Left ventricle myocardium inferior (tissue), 1 donor: Measurements from ENCODE around the gene NDST1. TPM values are rescaled to one million over a fixed set of nuclear protein-coding genes. Genes with fewer than 3 reads are reported as not detected.
A peak's percentile ranks its signal among the peaks of the same experiment; 100 is the strongest.

Source experiments
- DNase-seq: peaks from one replicate; pipeline ENCODE4 v3.0.0-alpha.2; 2020
- H3K27ac ChIP-seq: fragments of 200-600 bp; replicated peaks from 2 replicates; pipeline ENCODE4 v1.8.0; 2021
- H3K27me3 ChIP-seq: fragments of 200-600 bp; 2 replicates; pipeline ENCODE4 v1.8.0; 2021; ENCODE audit warnings: low read depth
- H3K36me3 ChIP-seq: fragments of 200-600 bp; 2 replicates; pipeline ENCODE4 v1.8.0; 2021
- H3K4me1 ChIP-seq: fragments of 200-600 bp; 2 replicates; pipeline ENCODE4 v1.8.0; 2021
- H3K4me3 ChIP-seq: fragments of 200-600 bp; 2 replicates; pipeline ENCODE4 v1.8.0; 2021; ENCODE audit warnings: mild to moderate bottlenecking, moderate library complexity
- H3K9me3 ChIP-seq: fragments of 200-600 bp; replicated peaks from 2 replicates; pipeline ENCODE4 v1.8.0; 2021
- intact Hi-C: fragments of 100-400 bp; cut with micrococcal nuclease; formaldehyde crosslinking; loops from one replicate; pipeline ENCODE4 v1.11.0; 2022
- total RNA-seq: library from RNA; stranded (reverse); fragmentation: NEBNext Ultra II Directional; extraction: Animal tissue kit (Norgen Biotek cat#: 25700); gene quantifications from one replicate; pipeline ENCODE4 v1.2.1, GENCODE V29; 2021
- TF ChIP-seq, protein P1 (sequence below): fragments of 200-600 bp; IDR thresholded peaks from 2 replicates; pipeline ENCODE4 v1.8.0; 2021; ENCODE audit warnings: antibody characterized with exemption, mild to moderate bottlenecking, borderline replicate concordance
- donor health status: DM: no; HTN: yes; CAD: no; lungs with severe emphysema.

The NDST1 gene
- total RNA-seq, 1 donor from 2014 or later, result 58.9 TPM

DNA sequence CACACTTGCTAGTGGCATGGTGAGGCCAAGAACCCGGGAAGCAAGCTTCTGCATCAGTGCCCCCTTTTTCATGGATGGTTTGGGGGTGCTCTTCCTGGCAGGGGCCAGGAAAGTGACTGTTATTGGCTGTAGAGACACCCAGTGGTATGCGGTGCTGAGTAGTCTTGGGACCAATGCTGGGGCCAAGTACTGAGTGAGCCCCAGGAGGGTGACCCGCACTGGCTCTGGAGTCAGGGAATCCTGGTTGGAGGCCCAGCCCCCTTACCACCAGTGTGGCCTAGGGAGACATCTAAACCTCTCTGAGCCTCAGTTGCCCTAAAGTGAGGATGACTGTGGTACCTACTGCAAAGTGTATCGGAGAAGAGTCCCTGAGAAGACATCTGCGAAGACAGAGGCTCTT, 91.3 kb downstream of the NDST1 start:
- Histone ChIP-seq H3K27me3 (no peaks in the 10 kb centered on the region), H3K4me3 (no peak overlapping the region), H3K9me3 (no peaks in the 10 kb centered on the region), H3K27ac (peak overlapping the region; percentile 90), H3K36me3 (no peaks in the 10 kb centered on the region), H3K4me1 (peaks cover 98% of the 10 kb centered on the region)
- no peak for DNase-seq
- TF ChIP-seq, protein P1, sequence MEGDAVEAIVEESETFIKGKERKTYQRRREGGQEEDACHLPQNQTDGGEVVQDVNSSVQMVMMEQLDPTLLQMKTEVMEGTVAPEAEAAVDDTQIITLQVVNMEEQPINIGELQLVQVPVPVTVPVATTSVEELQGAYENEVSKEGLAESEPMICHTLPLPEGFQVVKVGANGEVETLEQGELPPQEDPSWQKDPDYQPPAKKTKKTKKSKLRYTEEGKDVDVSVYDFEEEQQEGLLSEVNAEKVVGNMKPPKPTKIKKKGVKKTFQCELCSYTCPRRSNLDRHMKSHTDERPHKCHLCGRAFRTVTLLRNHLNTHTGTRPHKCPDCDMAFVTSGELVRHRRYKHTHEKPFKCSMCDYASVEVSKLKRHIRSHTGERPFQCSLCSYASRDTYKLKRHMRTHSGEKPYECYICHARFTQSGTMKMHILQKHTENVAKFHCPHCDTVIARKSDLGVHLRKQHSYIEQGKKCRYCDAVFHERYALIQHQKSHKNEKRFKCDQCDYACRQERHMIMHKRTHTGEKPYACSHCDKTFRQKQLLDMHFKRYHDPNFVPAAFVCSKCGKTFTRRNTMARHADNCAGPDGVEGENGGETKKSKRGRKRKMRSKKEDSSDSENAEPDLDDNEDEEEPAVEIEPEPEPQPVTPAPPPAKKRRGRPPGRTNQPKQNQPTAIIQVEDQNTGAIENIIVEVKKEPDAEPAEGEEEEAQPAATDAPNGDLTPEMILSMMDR, result no peak
- intact Hi-C loops, result no loop called here

DNA sequence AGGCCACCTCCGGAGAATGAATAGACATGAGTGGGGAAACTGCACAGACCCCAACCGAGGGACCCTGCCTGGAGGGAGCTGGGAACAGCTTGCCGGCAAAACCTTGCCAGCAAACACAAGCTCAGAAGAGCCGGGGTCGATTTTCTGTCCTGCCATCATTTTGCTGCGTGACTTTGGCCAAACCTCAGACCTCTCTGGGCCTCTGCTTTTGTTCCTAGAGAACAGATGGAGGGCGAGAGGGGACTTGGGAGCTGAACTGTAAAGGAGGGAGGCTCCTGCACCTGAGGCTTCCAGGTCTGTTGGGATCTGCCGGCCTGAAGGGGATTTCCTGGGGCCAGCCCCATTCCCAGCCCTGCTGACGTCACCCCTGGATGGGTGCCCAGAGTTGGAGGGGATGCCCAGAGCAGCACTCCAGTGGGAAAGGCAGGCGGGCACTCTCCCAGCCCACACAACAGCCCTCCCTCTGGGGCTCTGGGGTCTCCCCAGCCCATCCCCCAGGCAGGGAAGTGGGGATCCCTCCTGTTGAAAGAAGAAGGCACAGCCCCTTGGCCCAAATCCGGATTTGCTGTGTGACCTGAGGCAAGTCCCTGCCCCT, 92.1 kb downstream of the NDST1 start:
- Histone ChIP-seq H3K27me3 (no peaks in the 10 kb centered on the region), H3K4me1 (peaks cover 98% of the 10 kb centered on the region), H3K4me3 (no peak overlapping the region), H3K36me3 (no peaks in the 10 kb centered on the region), H3K27ac (peak overlapping the region; percentile 90), H3K9me3 (no peaks in the 10 kb centered on the region)
- TF ChIP-seq, protein P1, result no peak
- intact Hi-C loops, result no loop called here
- peak; percentile 85 for DNase-seq

DNA sequence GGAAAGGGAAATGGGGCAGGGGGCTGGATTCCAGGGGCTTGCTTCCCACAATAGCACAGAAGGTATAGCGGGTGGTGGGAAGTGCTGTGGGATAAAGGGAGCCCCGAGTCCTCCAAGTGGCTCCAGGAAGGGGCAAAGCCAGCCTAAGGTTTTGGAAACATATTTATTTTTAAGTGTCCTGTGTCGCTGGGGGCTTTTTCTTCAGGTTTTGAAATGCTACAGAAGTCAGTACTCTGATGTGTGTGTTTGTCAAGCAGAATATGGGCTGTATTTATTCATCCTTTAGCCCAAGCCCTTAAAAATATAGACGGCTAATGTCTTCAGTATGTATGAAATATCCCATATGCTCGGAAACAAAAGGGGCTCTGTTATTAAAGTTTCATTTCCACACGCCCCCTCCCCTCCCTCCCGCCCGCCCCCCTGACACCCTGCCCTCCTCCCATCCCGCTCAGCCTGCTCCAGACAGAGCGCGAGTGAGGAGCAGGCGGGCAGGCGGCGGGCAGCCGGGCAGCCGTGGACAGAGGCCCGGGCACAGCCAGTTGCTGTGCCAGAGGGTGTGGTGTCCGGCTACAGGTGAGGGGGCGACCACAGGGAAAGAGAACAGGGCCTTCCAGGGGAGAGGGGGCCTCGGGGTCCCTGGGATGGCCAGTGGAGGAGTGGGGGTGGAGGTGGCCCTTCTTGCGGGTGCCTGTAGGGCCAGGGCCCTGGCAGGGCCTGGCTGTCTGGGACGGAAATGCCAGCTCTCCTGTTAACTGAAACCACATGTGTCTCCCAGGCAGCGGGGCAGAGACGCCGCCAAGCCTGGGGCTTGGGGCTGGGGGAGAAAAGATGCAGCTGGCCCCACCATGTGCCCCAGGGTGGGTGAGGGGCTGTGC, 92.9 kb downstream of the NDST1 start:
- Histone ChIP-seq H3K9me3 (no peaks in the 10 kb centered on the region), H3K4me3 (peak overlapping the region; percentile 25), H3K27ac (peak overlapping the region; percentile 90), H3K4me1 (peaks cover 98% of the 10 kb centered on the region), H3K27me3 (no peaks in the 10 kb centered on the region), H3K36me3 (no peaks in the 10 kb centered on the region)
- DNase-seq, result peak; percentile 13
- intact Hi-C loops, result no loop called here
- TF ChIP-seq, protein P1, result no peak

DNA sequence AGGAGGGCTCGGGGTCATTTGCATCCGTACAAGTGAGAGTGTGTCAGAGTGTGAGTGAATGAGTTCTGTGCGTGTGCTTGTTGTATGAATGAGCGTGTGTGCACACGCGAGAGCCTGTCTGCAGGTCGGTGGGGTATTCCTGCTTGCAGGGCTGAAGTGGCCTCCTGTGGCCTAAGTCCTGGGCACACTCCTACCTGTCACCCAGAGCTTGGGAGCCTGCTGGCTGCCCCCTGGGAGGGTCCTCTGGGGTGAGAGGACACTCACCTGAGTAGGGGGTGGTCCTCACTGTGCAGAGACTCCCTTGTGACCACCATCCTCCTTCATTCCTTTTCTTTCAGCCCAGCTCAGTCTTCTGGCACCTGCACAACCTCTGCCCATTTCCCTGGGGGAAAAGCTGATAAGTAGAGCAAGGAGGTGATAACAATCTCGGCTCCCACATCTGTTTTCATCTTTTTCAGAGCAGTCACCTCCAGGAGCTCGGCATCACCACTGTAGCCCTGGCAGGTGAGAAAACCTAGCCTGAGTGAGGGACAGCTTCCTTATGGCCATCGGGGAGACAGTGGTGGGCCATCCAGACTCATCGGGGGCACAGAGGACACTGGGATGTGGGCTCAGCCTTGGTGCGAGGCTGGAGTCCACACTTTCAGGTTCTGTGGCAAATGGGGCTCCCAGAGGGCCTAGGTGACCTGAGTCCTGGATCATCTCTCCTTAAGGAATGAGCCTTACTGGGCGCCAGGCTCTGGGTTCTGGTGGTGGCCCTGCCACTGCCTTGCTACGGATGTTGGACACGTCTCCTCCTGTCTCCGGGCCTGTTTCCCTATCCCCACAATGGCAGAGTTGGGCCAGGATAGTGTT, 93.8 kb downstream of the NDST1 start:
- peak; percentile 13 for DNase-seq
- H3K4me3 ChIP-seq, result peak overlapping the region; percentile 25
- peaks cover 98% of the 10 kb centered on the region for H3K4me1 ChIP-seq
- intact Hi-C loops, result no loop called here
- H3K27ac ChIP-seq, result peak overlapping the region; percentile 90
- H3K27me3 ChIP-seq, result no peaks in the 10 kb centered on the region
- H3K9me3 ChIP-seq, result no peaks in the 10 kb centered on the region
- H3K36me3 ChIP-seq, result no peaks in the 10 kb centered on the region
- TF ChIP-seq, protein P1, result no peak

DNA sequence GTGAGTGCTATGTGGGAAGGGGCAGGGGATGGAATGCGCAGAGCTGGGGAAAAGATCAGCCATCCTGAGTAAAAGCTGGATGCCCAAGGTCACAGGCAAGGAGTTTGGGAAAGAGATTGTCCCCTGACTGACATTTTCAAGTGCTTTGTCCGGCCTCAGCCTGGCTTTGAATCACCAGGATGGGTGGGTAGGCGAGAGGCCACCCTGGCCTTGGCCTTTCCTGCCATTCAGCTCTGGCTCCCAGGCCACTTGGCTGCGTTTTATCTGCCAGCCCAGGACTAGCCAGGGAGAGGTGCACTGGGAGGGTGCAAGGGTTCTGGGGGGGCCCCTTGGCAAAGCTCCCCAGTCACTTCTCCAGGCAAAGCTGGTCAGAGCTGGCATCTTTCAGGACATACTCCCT, 95.1 kb downstream of the NDST1 start:
- TF ChIP-seq, protein P1, result no peak
- H3K4me1 ChIP-seq, result peaks cover 85% of the 10 kb centered on the region
- H3K4me3 ChIP-seq, result no peak overlapping the region
- no peaks in the 10 kb centered on the region for H3K36me3 ChIP-seq
- H3K27me3 ChIP-seq, result no peaks in the 10 kb centered on the region
- H3K9me3 ChIP-seq, result no peaks in the 10 kb centered on the region
- DNase-seq, result peak; percentile 47
- intact Hi-C loops, result no loop called here
- peak overlapping the region; percentile 90 for H3K27ac ChIP-seq
